Right lung (tissue), 5 donors: ENCODE results near the gene SCG3. TPM values are rescaled to one million over a fixed set of nuclear protein-coding genes. Genes with fewer than 3 reads are reported as not detected.

ENCODE experiments used
- DNase-seq, 2 donors: peaks; one replicate each; pipeline ENCODE4 v3.0.0-alpha.2; 2013
- polyA plus RNA-seq, 5 donors: library from polyadenylated mRNA; unstranded; fragments of 120-200 nt; gene quantifications; one replicate each; pipeline versions ENCODE4 v1.2.1 to v1.2.3, GENCODE V29; 2013; ENCODE audit warnings: inconsistent platforms in 1 of 5, low replicate concordance in 1 of 5; ENCODE audit not compliant: insufficient read length in 5 of 5, insufficient read depth in 1 of 5

Gene SCG3
- polyA plus RNA-seq, 5 donors, result 0.81 to 2.3 (median 1.1) TPM

- DNase-seq, result no peak
Measured at GRCh38 chr15:51726302-51727073, 45.2 kb downstream of the SCG3 start.

GRCh38 chr15:51727141-51727897, 46.0 kb downstream of the SCG3 start:
- DNase-seq, result no peak

- no peak for DNase-seq
Measured at GRCh38 chr15:51731549-51732267, 50.4 kb downstream of the SCG3 start.

DNA sequence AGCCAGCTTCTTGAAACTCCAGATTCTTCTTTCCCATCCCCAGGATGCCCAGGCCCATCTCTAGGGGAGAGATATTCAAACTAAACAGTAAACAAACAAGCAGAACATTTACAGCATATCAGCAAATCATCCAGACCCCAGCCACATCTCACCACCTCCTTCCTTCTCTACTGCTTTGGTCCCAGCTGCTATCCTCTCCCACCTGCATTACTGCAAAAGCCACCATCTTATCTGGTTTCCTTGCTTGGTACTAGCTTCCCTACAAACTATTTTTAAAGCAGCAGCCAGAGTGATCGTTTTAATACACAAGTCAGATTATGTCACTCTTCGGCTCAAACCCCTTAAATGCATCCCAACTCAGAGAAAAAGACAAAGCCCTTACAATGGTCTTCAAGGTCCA, 51.3 kb downstream of the SCG3 start:
- no peak for DNase-seq

DNA sequence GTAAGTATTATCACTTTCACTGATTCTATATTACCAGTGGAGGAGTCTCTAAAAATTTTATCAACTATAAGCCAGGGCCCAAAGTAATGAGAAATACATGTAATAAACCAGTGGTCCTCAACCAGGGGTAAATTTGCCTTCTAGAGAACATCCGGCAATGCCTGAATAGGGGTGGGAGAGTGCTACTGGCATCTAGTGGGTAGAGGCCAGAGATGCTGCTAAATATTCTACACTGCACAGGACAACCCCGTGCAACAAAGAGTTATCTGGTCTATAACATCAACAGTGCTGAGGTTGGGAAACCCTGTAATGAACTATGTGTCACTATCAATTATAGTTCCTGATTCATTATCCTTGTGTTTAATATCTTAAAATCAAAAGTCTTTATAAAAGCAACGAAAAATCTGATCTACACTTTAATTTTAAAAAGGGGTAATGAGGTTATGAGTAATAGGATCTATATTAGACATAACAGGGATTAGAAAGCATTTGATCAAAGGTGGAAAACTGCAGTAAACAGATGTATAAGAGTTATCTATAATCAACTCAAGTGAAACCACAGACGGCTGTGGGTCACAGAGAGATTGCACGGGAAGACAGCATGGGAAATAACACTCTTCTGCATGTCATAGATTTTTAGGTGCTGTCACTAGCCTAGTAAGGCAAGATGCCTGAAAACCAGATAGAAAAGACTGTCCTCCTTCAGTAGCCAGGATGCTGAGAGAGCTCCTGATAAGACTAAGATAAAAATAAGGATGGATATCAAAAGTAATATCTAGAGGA, 54.1 kb downstream of the SCG3 start:
- no peak for DNase-seq

DNA sequence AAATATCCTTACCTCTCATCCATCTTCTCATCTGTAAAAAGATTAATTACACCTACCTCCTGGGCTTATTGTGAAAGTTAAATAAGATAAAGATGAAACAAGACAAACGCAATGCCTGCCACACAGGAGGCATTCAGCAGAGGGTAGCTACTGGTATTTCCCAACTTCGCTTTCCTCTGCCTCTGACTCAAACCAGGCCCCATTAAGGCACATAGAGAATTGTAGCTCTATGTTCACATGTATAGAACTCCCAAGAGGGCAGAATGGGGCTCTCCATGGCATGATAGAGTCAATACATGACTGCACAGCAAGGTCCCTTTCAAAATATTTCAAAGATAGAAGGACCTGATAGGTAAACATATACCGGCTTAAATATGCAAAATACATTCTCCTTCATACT, 54.8 kb downstream of the SCG3 start:
- DNase-seq, result no peak

- peak in 1 of 2 donors; percentile 26 for DNase-seq
Measured at GRCh38 chr15:51736751-51737521, 55.6 kb downstream of the SCG3 start.

DNA sequence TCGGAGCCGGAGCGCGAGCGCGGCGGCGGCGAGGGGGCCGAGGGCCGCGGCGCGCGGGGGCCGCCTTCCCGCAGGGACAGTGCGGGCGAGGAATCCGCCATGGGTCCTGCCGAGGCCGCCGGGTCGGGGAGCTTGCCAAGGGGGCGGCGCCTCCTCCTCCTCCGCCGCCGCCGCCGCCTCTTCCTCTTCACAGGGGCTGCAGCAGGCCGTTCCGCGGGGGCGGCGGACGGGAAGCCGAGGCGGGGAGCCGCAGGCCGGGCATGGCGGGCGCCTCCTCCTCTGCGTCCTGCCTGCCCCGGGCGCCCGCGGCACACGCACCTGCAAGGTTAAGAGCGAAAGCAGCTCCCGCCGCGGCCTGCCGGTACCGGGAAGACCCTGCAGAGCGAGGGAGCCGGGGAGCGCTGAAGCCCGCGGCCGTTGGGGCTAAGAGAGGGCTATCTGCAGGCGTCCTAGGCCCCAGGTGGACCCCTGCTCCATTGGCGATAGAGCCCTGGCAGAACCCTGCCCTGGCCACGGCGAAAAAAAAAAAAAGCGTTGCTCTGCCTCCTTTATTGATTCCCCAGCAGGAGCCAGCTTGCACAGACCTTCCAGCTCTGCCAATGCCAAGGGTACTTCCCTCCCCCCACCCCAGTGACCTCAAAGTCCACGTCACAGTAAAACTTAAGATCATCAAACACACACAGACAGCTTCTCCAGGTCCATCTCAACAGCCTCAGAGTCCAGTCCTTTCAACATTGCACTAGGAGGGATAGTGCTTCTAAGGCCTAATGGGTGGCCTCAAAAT, 56.4 kb downstream of the SCG3 start, which contains the start of gene LYSMD2:
Gene LYSMD2, minus strand, starts transcription at position 134 of the 784 bp plus-strand sequence. Its CDS starts 33 bp downstream, at position 101.
- DNase-seq, result peak; percentile 46 to 53

DNA sequence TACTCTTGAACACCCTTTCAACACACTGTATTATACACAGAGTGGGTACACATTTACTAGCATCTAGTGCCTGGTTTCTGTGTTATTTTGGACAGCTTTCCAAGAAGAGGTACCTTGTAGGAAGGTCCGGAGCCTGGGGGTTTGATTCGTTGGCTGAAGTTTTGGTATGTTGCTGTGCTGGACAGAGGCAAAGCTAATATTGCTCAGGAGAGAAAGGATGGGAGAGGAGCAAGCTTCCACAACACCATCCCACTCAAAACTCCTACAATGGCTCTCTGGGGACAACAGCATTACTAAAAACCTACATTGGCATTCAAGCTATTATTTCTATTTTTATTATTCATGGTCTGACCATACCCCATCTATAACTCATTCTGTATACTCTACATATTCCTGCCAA, 57.2 kb downstream of the SCG3 start:
- DNase-seq, result no peak

DNA sequence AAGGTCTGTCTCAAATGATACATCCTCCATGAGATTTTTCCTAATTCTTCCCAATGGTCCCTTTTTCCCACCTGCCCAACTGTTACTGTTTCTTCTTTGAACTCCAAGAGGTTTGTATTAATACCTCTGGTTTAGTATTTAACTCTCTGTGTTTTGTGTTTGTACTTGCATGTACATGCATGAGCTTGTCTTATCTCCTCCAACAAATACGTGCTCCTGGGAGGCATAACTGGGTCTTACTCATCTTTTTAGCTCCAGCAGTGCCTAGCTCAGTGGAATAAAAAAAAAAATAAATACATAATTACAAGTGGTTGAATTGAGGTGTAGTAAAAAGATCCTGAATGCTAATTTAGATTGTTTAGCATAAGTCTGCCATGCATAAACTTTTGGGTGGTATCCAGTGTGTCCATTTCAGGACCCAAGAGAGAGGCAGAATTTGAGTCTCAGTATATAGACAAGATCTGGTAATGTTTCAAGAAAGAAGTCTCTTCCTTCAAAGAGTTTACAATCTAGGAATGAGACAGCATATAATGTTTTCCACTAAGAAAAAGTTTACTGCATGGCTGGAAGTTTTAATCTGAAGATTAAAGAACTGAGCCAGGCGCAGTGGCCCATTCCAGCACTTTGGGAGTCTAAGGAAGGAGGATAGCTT, 57.9 kb downstream of the SCG3 start:
- DNase-seq, result no peak

DNA sequence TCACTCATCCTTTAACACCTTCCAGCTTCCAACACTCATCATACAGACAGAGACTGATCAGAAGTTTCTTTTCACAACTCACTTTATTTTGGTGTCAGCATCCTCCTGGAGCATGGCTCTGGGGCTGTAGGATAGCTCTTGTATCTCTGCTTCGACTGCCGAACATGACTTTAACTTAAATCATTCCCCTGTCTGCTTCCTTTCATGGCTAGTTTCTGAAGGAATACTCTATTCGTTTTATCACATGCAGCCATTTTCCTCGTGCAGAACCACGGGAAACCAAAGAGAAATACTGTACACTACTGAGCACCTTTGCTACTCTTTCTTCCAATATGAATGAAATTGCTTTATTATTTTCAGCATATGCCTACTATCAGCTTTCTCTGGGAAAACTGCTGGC, 68.0 kb downstream of the SCG3 start:
- no peak for DNase-seq

- DNase-seq, result no peak
Measured at GRCh38 chr15:51750186-51750585, 68.9 kb downstream of the SCG3 start.

DNA sequence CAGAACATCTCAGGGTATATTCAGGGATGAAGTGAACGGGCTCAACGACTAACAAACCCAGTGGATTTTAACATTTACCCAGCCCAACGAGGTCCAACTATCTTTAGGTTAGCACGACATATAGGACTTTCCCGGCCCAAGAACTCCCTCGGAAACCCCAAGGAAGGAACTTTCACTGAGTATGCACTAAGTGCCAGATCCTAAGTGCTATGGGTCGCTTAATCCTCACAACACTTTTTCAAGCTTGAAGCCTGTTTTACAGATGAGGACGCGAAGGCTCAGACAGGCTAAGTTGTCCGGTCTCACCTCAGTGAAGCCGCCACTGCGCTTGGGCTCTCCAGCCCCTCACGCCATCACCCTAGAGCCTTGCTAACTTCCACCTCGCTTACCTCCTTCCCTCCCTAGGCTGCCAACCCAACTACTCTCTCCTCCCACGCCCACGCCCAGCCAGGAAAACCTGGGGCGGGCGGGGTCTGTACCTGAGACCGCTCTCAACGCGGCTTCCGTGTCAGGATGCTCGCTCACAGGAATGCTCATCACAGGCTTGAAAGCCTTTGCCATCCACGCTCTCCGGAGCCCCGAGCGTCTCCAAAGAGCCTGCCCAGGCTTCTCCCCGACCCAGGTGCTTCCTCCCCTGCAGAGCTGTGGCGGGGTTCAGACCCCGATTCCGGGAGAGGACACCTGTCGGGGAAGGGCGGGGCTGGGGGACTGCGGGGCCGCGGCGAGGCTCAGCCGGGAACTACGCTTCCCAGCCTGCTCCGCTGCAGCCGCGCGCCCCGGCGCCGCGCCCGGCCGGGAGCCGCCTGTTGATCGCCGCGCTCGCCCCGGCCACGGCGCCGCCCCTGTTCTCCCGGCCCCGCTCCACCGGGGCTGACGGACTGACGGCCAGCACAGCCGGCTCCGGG, 69.7 kb downstream of the SCG3 start, which contains the start of gene TMOD2:
Gene TMOD2, plus strand, starts transcription at position 806 of the 905 bp plus-strand sequence. CDS start 14,845 bp downstream, outside the sequence.
- peak in 1 of 2 donors; percentile 12 for DNase-seq

DNA sequence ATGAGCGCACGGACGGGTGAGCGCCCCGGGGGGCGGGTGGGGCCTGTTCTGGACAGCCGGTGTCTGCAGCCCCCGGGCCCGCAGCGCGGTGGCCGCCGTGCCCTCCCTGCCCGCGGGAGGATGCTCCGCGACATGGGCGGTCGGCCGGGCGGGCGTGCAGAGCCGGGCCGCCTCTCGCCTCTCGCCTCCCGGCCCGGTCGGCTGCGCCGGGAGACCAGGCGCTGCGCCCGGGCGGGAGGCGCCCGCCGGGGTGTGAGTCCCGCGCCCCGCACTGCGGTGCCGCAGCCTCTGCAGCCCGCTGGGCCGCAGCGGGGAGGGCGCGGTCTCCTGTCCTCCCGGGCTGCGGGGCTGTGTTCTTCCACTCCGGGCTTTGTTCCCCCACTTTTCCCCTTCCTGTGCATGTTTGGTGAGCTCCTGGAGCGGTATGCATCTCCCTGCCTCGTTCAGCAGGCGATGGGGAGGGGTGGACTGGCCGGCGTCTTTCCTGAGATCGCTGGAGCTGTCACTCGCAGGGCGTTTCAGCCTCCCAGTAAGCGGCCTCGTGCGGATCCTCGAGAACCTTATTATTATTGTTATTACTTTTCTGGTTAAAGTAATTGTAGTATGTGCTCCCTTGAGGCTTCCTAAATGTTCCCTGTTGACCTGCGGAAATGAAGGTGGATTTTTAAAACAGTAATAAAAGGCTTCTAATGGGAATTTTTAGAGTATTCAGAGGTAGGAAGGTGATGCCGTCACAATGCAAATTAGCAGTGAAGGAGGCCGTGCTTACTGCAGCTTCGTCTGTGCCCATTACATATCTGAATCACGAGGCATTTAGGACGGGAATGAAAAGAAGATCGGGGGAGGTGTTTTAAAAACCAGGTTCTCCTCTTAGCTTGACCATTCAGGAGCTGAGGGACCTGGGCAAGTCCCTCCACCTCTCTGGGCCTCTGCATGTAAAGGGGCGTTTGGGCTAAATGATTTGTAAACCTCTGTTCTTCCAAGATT, 70.7 kb downstream of the SCG3 start:
- DNase-seq, result no peak

- DNase-seq, result no peak
Measured at GRCh38 chr15:51752888-51753287, 71.6 kb downstream of the SCG3 start.

DNA sequence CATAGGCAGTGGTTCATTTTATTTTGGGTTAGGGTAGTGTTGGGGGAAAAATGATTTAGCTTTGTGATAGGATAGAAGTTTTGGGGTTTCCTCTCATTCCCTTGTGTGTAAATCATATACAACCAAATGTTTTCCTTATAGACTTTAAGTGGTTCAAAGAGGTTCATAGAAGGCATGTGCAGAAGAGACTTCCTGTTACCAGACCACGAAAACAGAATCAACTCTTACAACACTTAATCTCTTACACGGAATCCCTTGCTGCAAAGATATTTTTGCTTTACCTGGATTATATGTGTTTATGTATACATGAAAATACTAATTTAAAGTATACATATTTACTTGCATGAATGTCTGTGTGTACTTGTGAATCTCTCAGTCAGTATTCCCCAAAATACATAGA, 73.0 kb downstream of the SCG3 start:
- no peak for DNase-seq

DNA sequence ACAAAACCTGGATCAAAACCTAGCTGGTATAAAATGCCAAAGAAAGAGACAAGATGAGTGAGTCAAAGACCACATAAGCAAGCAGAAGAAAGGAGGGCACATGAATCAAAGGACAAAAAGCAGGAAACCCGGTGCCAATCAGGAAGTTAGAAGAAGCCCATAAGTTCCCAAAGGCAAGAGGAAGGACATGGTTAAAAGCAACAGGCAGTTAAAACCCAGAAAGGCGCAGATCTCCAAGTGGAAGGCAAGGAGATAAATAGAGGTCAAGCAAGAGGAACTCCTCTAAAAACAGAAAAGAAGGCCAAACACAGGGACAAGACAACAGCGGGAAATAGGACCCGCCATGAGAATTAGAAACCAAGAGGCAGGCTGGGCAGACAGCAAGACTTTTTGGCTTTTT, 74.5 kb downstream of the SCG3 start:
- DNase-seq, result no peak
